Neuron (in vitro differentiated cells): ENCODE results near the gene EPYC.
"Not testable (repeated sequence)": the region's sequence is repeated elsewhere in the genome, so short reads cannot be mapped to it uniquely, and the experiment has no call there.

Experiments used
- H2AFZ ChIP-seq: one replicate; pipeline ENCODE4 v1.6.1; 2013; ENCODE audit warnings: low read depth, mild to moderate bottlenecking, inconsistent platforms, low read length, moderate library complexity
- H3K27me3 ChIP-seq: one replicate; pipeline ENCODE4 v1.6.1; 2013; ENCODE audit warnings: low read length; ENCODE audit not compliant: insufficient read depth
- H3K36me3 ChIP-seq: one replicate; pipeline ENCODE4 v1.6.1; 2013; ENCODE audit warnings: low read length; ENCODE audit not compliant: insufficient read depth
- H3K4me1 ChIP-seq: one replicate; pipeline ENCODE4 v1.6.1; 2013; ENCODE audit warnings: low read length; ENCODE audit not compliant: insufficient read depth
- H3K4me3 ChIP-seq: 2 replicates; pipeline ENCODE4 v1.5.1; 2013; ENCODE audit warnings: mild to moderate bottlenecking, low read length, moderate library complexity
- H3K9me3 ChIP-seq: one replicate; pipeline ENCODE4 v1.6.1; 2013; ENCODE audit warnings: low read length

The EPYC gene

DNA sequence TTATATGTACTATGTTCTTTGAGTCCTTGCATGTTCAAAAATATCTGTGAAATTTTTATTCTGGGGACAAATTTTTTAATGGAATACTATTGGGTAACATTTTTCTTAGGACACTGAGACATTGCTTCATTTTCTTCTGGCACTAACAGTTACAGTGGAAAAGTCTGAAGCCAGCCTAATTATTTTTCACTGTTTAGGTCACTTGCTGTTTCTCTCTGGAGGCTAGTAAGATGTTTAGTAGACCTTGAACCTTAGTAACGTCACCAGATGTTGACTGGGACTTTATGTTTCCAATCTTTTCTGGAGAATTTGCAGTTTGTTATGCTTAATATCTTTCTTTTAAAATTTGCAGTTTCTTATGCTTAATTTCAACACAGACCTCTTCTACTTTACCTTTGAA lies 12.3 kb upstream of the EPYC start:
- H3K27me3 ChIP-seq = no peaks in the 10 kb centered on the region
- no peaks in the 10 kb centered on the region for H3K36me3 ChIP-seq
- H3K9me3 ChIP-seq = no peaks in the 10 kb centered on the region
- H3K4me3 ChIP-seq = no peak overlapping the region
- H3K4me1 ChIP-seq = no peaks in the 10 kb centered on the region
- H2AFZ ChIP-seq = no peak overlapping the region

DNA sequence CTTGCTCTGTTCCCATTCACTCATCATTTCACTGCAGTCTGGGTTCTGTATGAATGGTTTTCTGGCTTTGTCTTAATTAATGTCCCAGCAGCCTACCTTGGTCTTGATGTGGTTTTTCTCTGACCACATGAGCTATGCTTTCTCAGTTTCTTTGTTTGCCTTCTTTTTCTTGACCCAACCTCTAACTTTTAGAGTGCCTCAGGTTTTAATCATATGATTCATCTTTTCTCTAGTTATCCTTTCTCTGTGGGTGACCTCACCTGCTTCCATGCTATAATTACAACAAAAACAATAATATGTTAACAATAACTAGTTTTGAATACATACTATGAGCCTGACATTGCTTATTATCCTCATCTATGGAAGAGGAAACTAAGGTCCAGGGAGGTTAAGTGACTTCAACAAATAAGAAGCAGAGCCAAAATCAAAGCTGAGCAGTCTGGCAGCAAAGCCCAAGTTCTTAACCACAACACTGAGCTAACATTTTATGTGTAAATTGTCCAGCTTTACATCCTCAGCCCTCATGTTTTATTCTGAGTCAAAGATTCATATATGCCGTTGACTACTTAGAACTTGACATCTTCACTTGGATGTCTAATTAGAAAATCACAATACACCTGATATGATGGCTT lies 4.7 kb upstream of the EPYC start:
- H3K4me1 ChIP-seq = no peaks in the 10 kb centered on the region
- no peak overlapping the region for H2AFZ ChIP-seq
- H3K36me3 ChIP-seq = no peaks in the 10 kb centered on the region
- H3K27me3 ChIP-seq = no peaks in the 10 kb centered on the region
- no peak overlapping the region for H3K4me3 ChIP-seq
- H3K9me3 ChIP-seq = no peaks in the 10 kb centered on the region

DNA sequence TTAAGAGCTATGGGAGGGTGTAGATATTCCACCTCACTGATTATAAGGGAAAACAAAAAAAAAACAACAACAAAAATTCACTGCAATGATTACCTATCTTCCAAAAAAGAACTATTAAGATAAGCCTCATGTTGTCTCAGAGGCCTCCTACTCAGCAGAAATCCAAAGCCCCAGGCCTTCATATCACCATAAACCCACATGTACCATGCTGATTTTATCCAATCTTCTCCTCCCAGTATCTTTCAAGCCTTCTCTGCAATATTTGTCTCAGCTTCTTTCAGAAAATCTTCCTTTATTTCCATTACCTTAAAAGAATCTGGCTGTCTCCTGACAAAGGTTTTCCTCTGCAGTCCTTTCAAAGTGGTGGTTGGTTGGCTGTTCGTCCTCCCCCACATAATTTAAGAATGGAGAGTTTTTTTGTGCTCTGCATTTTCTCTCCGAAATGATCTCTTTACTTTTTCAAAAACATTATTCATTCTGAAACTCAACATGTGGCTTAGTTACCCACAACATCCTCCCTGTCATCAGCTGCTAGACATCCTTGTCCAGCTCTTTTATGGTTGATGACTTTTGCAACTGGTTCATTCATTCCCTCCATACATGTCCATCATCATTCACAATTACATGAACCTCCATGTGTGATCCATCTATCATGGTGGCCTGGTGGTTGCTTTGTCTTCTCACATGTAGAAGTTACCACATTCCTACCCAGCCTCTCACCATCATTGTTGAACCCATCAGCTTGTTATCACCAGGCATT lies 2.9 kb upstream of the EPYC start:
- Histone ChIP-seq H3K36me3 (no peaks in the 10 kb centered on the region), H2AFZ (no peak overlapping the region), H3K4me3 (no peak overlapping the region), H3K27me3 (no peaks in the 10 kb centered on the region), H3K4me1 (no peaks in the 10 kb centered on the region), H3K9me3 (no peaks in the 10 kb centered on the region)

DNA sequence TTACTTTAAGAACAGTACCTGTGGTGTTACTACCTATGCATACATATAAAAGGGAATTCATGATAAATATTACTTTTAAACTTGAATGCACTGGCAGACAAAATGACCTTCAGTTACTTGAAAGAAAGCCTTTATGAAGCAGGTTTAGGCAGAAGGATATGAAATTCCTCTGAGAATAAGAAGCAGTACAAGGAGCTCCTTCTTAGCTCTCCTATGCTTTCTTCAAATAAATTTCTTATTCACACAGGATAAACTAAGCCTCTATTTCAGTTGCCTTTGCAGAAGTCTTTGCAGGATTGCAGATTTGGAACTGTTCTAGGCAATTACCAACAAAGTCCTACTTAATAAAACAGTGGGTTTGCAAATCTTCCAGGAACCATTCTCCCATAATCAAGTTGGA lies 1.0 kb downstream of the EPYC start:
- no peak overlapping the region for H2AFZ ChIP-seq
- no peaks in the 10 kb centered on the region for H3K36me3 ChIP-seq
- H3K27me3 ChIP-seq = no peaks in the 10 kb centered on the region
- no peaks in the 10 kb centered on the region for H3K9me3 ChIP-seq
- H3K4me3 ChIP-seq = no peak overlapping the region
- no peaks in the 10 kb centered on the region for H3K4me1 ChIP-seq

DNA sequence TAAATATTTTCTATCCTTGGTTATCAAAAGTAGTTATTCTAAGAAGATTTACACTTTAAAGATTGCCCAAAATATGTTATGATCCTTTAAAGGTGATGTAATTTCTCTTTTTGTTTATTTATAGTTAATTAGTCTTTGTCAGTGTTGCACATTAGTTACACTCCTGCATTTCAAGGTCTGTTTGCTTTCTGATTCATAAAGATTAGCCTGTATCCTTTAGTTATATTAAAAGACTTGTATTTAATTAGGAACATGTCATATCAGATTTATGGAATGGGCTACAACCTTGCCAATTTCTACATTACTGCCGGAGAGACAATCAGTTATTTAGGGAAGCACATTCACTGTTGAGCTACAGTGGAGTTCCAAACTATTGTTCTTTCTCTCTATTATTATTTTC lies 3.5 kb downstream of the EPYC start:
- H3K4me3 ChIP-seq = no peak overlapping the region
- no peak overlapping the region for H2AFZ ChIP-seq

DNA sequence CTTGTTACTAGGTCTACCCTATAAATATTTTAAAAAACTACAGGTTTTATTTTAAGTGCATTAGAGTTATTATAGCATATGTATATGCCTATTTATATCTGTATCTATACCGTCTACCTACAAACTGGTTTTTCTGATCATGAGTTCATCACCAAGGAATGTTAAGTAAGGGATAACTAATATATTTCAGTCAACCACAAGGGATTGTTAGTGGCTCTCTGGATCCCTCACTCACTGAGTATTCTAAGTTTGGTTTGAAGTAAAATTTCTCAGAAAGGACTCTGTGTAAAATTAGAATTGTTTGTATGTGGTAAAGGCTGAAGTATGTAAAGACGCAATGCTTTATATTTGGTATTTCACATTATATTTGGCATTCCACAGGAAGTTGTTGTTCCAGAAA lies 4.8 kb downstream of the EPYC start:
- Histone ChIP-seq H3K36me3 (no peaks in the 10 kb centered on the region), H3K27me3 (no peaks in the 10 kb centered on the region), H2AFZ (no peak overlapping the region), H3K9me3 (no peaks in the 10 kb centered on the region), H3K4me1 (no peaks in the 10 kb centered on the region), H3K4me3 (no peak overlapping the region)

More for the DNA sequence above, 3.5 kb downstream of the EPYC start:
- H3K4me1 ChIP-seq = no peaks in the 10 kb centered on the region
- H3K36me3 ChIP-seq = no peaks in the 10 kb centered on the region
- H3K9me3 ChIP-seq = no peaks in the 10 kb centered on the region
- H3K27me3 ChIP-seq = no peaks in the 10 kb centered on the region

DNA sequence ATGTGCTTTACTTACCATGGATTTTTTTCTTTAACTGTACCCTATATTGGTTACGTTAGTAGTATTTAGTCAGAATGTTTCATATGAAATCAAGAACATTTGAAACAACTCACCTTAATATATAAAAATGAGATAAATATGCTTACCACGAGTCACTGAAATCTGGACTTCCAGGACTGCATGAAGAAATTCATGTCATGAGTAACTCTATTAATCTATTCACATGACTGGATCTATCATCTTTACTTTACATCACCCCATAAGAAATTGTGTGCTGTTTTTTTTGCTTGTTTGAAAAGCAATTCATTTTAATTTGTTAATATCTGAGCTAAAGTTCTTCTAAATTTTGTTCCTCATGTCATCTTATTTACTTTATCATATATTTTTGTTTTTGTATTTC lies 5.2 kb downstream of the EPYC start:
- Histone ChIP-seq H3K9me3 (no peaks in the 10 kb centered on the region), H3K4me1 (no peaks in the 10 kb centered on the region), H3K27me3 (no peaks in the 10 kb centered on the region), H2AFZ (no peak overlapping the region), H3K36me3 (no peaks in the 10 kb centered on the region), H3K4me3 (no peak overlapping the region)

DNA sequence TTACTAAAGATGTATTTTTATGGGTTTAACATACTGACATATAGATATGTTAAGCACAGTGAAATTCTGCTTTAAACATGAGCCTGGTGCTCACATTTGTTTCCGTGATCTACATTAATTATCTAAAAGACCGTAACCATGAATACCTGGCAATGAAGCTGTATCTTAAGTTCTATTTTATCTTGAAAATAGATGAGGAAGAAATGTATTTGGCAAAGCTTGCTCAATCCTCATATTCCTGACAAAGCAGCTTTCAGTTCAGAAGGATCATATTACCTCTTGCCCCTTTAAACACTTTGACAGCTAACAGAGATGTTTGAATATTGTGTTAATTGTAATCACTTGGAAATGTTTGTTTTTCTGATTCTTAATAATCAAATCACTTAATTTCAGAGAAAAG lies 9.8 kb downstream of the EPYC start:
- Histone ChIP-seq H3K27me3 (no peaks in the 10 kb centered on the region), H3K9me3 (no peaks in the 10 kb centered on the region), H3K4me1 (no peaks in the 10 kb centered on the region), H3K4me3 (no peak overlapping the region), H2AFZ (no peak overlapping the region), H3K36me3 (no peaks in the 10 kb centered on the region)

DNA sequence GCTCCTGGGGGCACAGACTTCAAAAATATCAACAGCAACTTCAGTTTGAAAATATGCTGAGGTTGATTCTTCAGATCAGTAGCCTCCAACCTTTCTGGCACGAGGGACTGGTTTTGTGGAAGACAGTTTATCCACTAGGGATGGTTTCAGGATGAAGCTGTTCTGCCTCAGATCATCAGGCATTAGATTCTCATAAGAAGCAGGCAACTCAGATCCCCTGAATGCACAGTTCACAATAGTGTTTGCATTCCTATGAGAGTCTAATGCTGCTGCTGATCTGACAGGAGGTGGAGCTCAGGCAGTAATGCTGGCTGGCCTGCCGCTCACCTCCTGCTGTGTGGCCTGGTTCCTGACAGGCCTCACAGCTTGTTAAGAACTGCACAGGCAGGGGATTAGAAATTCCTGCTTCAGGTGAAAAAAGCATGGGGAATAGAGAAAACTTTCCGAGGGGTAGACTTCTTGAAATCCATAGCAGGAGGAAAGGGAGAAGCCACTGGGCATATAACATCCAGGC lies 12.8 kb downstream of the EPYC start:
- Histone ChIP-seq H2AFZ (no peak overlapping the region), H3K36me3 (no peaks in the 10 kb centered on the region), H3K9me3 (no peaks in the 10 kb centered on the region), H3K4me1 (no peaks in the 10 kb centered on the region), H3K4me3 (no peak overlapping the region), H3K27me3 (no peaks in the 10 kb centered on the region)

DNA sequence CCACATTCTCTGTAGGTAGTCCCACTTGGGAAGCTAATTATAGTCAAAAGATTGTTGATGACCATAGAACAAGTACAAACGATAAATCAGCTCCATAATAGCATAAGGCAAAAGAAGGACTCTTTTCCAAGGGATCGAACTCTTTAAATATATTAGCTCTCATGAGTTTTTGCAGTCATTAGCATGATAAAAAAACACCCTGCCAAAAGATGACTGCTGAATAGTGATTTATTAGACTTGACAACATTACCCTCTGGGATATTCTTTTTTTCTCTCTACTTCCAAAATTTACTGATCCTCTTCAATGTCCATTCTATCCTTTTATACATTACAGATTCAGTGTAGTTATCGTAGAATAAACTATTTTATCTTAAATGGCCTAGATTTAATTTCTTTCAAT lies 14.2 kb downstream of the EPYC start:
- Histone ChIP-seq H2AFZ (no peak overlapping the region), H3K4me1 (no peaks in the 10 kb centered on the region), H3K36me3 (no peaks in the 10 kb centered on the region), H3K4me3 (no peak overlapping the region), H3K9me3 (no peaks in the 10 kb centered on the region), H3K27me3 (no peaks in the 10 kb centered on the region)

DNA sequence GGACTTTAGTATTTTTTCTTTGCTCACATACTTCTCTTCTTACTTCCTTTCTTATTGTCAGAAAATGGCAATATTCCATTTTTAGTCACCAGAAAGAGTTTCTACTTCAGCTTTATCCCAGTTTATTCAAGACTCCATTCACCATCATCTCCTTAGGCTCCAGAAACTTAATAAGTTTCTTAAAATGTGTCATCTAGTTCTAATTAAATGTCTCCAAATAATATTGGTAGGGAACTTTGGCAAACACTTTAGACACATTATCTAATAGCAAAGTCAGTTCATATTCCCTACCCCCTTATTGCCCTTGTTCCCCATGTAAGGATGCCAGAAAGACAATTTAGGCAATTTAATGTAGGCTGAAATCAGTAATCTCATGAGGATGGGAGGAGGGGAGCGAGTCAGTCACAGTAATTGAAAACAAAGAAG lies 15.1 kb downstream of the EPYC start:
- H3K4me1 ChIP-seq = no peaks in the 10 kb centered on the region
- no peak overlapping the region for H2AFZ ChIP-seq
- no peaks in the 10 kb centered on the region for H3K27me3 ChIP-seq
- H3K9me3 ChIP-seq = no peaks in the 10 kb centered on the region
- no peaks in the 10 kb centered on the region for H3K36me3 ChIP-seq
- no peak overlapping the region for H3K4me3 ChIP-seq

DNA sequence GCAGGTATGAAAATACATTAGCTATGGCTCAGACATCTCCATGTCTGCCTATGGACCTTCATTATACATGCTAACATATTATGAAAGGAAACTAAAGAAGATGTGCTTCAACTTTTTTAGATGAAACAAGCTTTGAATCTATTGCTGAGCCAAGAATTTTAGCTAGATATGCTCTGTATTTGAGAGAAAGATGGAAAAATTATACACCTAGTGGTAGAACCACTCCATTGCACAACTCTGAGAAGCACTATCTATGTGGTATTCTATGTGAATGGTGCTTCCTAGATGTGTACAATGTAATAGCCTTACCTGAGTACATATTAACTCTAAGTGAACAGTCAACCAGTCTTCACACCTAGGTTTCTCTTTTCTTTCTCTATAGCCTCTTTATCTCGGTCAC lies 17.3 kb downstream of the EPYC start:
- Histone ChIP-seq H2AFZ (no peak overlapping the region), H3K4me1 (no peaks in the 10 kb centered on the region), H3K9me3 (no peaks in the 10 kb centered on the region), H3K4me3 (no peak overlapping the region), H3K36me3 (no peaks in the 10 kb centered on the region), H3K27me3 (no peaks in the 10 kb centered on the region)

DNA sequence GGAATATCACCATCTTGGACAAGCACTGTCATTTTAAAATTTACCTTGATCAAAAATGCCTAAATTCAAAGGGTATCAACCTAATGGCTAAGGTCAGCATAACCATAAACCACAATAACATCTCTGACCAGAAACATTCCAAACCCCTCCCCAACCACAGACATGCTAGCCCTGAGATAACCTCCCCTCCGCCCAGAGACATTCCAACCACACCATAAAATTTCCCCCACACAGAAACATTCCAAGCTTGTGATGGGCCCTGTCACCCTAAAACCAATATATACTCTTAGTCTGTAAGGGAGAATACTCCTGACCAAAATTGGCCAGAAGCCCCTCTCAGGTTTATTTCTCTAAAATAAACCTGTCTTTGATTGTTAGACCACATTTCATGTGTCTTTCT lies 17.7 kb downstream of the EPYC start:
- H3K4me1 ChIP-seq = no peaks in the 10 kb centered on the region
- no peaks in the 10 kb centered on the region for H3K36me3 ChIP-seq
- H3K4me3 ChIP-seq = no peak overlapping the region
- no peaks in the 10 kb centered on the region for H3K9me3 ChIP-seq
- no peaks in the 10 kb centered on the region for H3K27me3 ChIP-seq
- no peak overlapping the region for H2AFZ ChIP-seq

DNA sequence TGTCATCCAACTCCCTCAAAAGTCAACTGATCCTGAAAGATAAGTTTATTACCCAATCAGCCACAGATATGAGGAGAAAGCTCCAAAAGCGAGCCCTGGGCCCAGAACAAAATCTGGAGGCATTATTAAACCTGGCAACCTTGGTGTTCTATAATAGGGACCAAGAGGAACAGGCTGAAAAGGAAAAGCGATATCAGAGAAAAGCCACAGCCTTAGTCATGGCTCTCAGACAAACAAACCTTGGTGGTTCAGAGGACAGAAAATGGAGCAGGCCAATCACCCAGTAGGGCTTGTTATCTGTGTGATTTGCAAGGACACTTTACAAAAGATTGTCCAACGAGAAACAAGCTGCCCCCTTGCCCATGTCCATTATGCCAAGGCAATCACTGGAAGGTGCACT lies 19.4 kb downstream of the EPYC start:
- H3K4me3 ChIP-seq, H3K27me3 ChIP-seq, H2AFZ ChIP-seq, H3K36me3 ChIP-seq, H3K9me3 ChIP-seq, H3K4me1 ChIP-seq: not testable (repeated sequence)
